A549 (cell line): ENCODE measurements around the gene SRL. TPM values are rescaled to one million over a fixed set of nuclear protein-coding genes. Genes with fewer than 3 reads are reported as not detected.

Experiments
- ATAC-seq, 2 experiments: fragments of 200-7000 bp in 1 of 2; fragments of >200 bp in 1 of 2; cut with Nextera tagmentation in 1 of 2; cut with Tn5 transposase in 1 of 2; 3 replicates each; pipeline versions ENCODE4 v1.8.0 to v1.9.1; 2018 to 2020; ENCODE audit warnings: mild to moderate bottlenecking in 1 of 2, moderate library complexity in 1 of 2
- CTCF ChIA-PET: fragments of 300-600 bp; sonication (Branson Sonifier 250); formaldehyde crosslinking; extraction: SDS; loops from one replicate; lab custom pipeline; 2021; ENCODE audit warnings: antibody characterized with exemption, inconsistent platforms; lab: Yijun Ruan, JAX
- POLR2A ChIA-PET: fragments of 350-600 bp; formaldehyde crosslinking; extraction: SDS; loops from one replicate; lab custom pipeline; 2021; ENCODE audit warnings: antibody characterized with exemption, inconsistent platforms; lab: Yijun Ruan, JAX
- DNase-seq, 2 experiments: peaks; one replicate each; pipeline versions ENCODE4 v3.0.0 to v3.0.0-alpha.2; 2011 to 2016; ENCODE audit warnings: low read depth in 1 of 2, low spot score in 1 of 2
- FAIRE-seq: peaks from 2 replicates; lab custom pipeline; 2011; peaks lifted over from hg19 to GRCh38; lab: Jason Lieb, UNC
- H3K27ac ChIP-seq, 2 experiments: fragments of >200 bp; sonication (Bioruptor Twin); formaldehyde crosslinking; 3 replicates each; pipeline ENCODE4 v1.5.1; 2016 to 2017
- H3K4me1 ChIP-seq: fragments of >200 bp; sonication (Bioruptor Twin); formaldehyde crosslinking; 3 replicates; pipeline ENCODE4 v1.6.1; 2016
- H3K4me2 ChIP-seq: fragments of >200 bp; sonication (Bioruptor Twin); formaldehyde crosslinking; 3 replicates; pipeline ENCODE4 v1.6.1; 2016
- H3K4me3 ChIP-seq: fragments of >200 bp; sonication (Bioruptor Twin); formaldehyde crosslinking; 3 replicates; pipeline ENCODE4 v1.5.1; 2016
- H3K9me3 ChIP-seq: fragments of >200 bp; sonication (Bioruptor Twin); formaldehyde crosslinking; 3 replicates; pipeline ENCODE4 v1.6.1; 2016
- ATOH8 ChIP-seq: fragments of 250-450 bp; sonication (Bioruptor Pico); IDR thresholded peaks from 2 replicates; pipeline ENCODE4 v1.5.0; 2020; ENCODE audit warnings: low read depth, mild to moderate bottlenecking, moderate library complexity
- BCL3 ChIP-seq: fragments of >200 bp; sonication (Bioruptor Twin); formaldehyde crosslinking; IDR thresholded peaks from 3 replicates; pipeline ENCODE4 v1.6.1; 2016
- BHLHE40 ChIP-seq: IDR thresholded peaks from 2 replicates; pipeline ENCODE4 v1.6.1; 2012; ENCODE audit warnings: low read depth, low read length, inconsistent platforms
- CBX2 ChIP-seq: fragments of 200-600 bp; sonication (generic); IDR thresholded peaks from 2 replicates; pipeline ENCODE4 v1.6.1; 2016; ENCODE audit warnings: low read depth, mild to moderate bottlenecking, borderline replicate concordance
- CBX8 ChIP-seq: fragments of 200-600 bp; sonication (generic); IDR thresholded peaks from 2 replicates; pipeline ENCODE4 v1.6.1; 2016
- CTCF ChIP-seq: fragments of >200 bp; sonication (Bioruptor Twin); formaldehyde crosslinking; IDR thresholded peaks from 3 replicates; pipeline ENCODE4 v1.5.1; 2016
- EHF ChIP-seq: fragments of 250-450 bp; sonication (Bioruptor Pico); IDR thresholded peaks from 2 replicates; pipeline ENCODE4 v1.5.0; 2020; ENCODE audit warnings: mild to moderate bottlenecking
- EHMT2 ChIP-seq: fragments of 200-600 bp; sonication (generic); IDR thresholded peaks from 2 replicates; pipeline ENCODE4 v1.6.1; 2016; ENCODE audit warnings: antibody characterized with exemption, low read depth, mild to moderate bottlenecking, moderate library complexity
- FOSB ChIP-seq: fragments of 250-450 bp; sonication (Bioruptor Pico); IDR thresholded peaks from 2 replicates; pipeline ENCODE4 v1.5.0; 2020; ENCODE audit warnings: mild to moderate bottlenecking, moderate library complexity
- FOSL2 ChIP-seq, 2 experiments: fragments of 450-650 bp in 1 of 2; fragments of >200 bp in 1 of 2; sonication (Bioruptor Twin) in 1 of 2; formaldehyde crosslinking; IDR thresholded peaks; 2 replicates each; pipeline versions ENCODE4 v1.5.0 to v1.6.1; 2016 to 2020; ENCODE audit warnings: mild to moderate bottlenecking in 1 of 2, moderate library complexity in 1 of 2
- GATA3 ChIP-seq: IDR thresholded peaks from 2 replicates; pipeline ENCODE4 v1.6.1; 2012; ENCODE audit warnings: borderline replicate concordance
- HDAC2 ChIP-seq: fragments of 200-600 bp; sonication (generic); IDR thresholded peaks from 2 replicates; pipeline ENCODE4 v1.6.1; 2016
- HES2 ChIP-seq: fragments of >200 bp; sonication (Bioruptor Twin); formaldehyde crosslinking; IDR thresholded peaks from 2 replicates; pipeline ENCODE4 v1.6.1; 2016
- HOXB5 ChIP-seq: fragments of 250-450 bp; sonication (Bioruptor Pico); IDR thresholded peaks from 2 replicates; pipeline ENCODE4 v1.5.0; 2020; ENCODE audit warnings: mild to moderate bottlenecking, moderate library complexity
- JUNB ChIP-seq: fragments of >200 bp; sonication (Bioruptor Twin); formaldehyde crosslinking; IDR thresholded peaks from 2 replicates; pipeline ENCODE4 v1.6.1; 2016
- KDM1A ChIP-seq: fragments of 200-600 bp; sonication (generic); IDR thresholded peaks from 2 replicates; pipeline ENCODE4 v1.6.1; 2016; ENCODE audit warnings: low read depth, mild to moderate bottlenecking
- MAZ ChIP-seq: fragments of 150-350 bp; IDR thresholded peaks from 2 replicates; pipeline ENCODE4 v1.6.1; 2014; ENCODE audit warnings: antibody characterized with exemption, low read depth, low read length, borderline replicate concordance
- MYC ChIP-seq: IDR thresholded peaks from 2 replicates; pipeline ENCODE4 v1.6.1; 2012; ENCODE audit warnings: mild to moderate bottlenecking, inconsistent platforms, low read length, improper control_type of control experiment, borderline replicate concordance
- NPAS2 ChIP-seq: fragments of 250-450 bp; sonication (Bioruptor Pico); IDR thresholded peaks from 2 replicates; pipeline ENCODE4 v1.8.0; 2022; ENCODE audit warnings: mild to moderate bottlenecking, moderate library complexity, borderline replicate concordance
- NR3C1 ChIP-seq: fragments of >200 bp; sonication (Bioruptor Twin); formaldehyde crosslinking; IDR thresholded peaks from 3 replicates; pipeline ENCODE4 v1.6.1; 2017
- PHF8 ChIP-seq: fragments of 200-600 bp; sonication (generic); IDR thresholded peaks from 2 replicates; pipeline ENCODE4 v1.6.1; 2016; ENCODE audit warnings: low read depth, mild to moderate bottlenecking, antibody characterized with exemption, moderate library complexity, borderline replicate concordance
- POLR2AphosphoS2 ChIP-seq: conservative IDR thresholded peaks from 2 replicates; pipeline ENCODE4 v1.6.1; 2012; ENCODE audit warnings: low read length, improper control_type of control experiment, inconsistent platforms
- RFX5 ChIP-seq: fragments of 450-650 bp; IDR thresholded peaks from 2 replicates; pipeline ENCODE4 v1.7.1; 2014; ENCODE audit warnings: antibody characterized with exemption, mild to moderate bottlenecking, moderate library complexity
- USF2 ChIP-seq: fragments of 450-650 bp; IDR thresholded peaks from 2 replicates; pipeline ENCODE4 v1.6.1; 2014; ENCODE audit warnings: antibody characterized with exemption
- ZFP36 ChIP-seq: fragments of 450-650 bp; IDR thresholded peaks from 2 replicates; pipeline ENCODE4 v1.6.1; 2014; ENCODE audit warnings: borderline replicate concordance; ENCODE audit not compliant: partially characterized antibody
- WGBS: methylation state at CpG from one replicate; pipeline ENCODE4 v1.1.6; 2017; ENCODE audit errors: missing lambda C conversion rate; 5-methylcytosine and 5-hydroxymethylcytosine counted together
- polyA plus RNA-seq, 4 experiments: library from polyadenylated mRNA; depleted of rRNA in 3 of 4; stranded (reverse); fragments of >200 nt; fragmentation: RNase III in 1 of 4; extraction: RNeasy Plus Mini Kit Qiagen cat#74134 plus additional on column Dnase treatment in 1 of 4; gene quantifications; 2 replicates in 3 of 4; 3 replicates in 1 of 4; pipeline ENCODE4 v1.2.3, GENCODE V29; 2011 to 2017

SRL gene
- polyA plus RNA-seq, 2 of the 4 experiments (the other 2 are of a cell fraction) = 0.03 TPM; not detected in 1

- ATAC-seq (peak in 1 of 2 experiments; percentile 17; a peak in 2 of 6 replicates), FAIRE-seq (no peak), DNase-seq (no peak)
- Histone ChIP-seq H3K27ac (peak overlapping the region; percentile 57 to 82), H3K4me3 (no peak overlapping the region), H3K4me1 (peaks cover 24% of the 10 kb centered on the region), H3K9me3 (no peaks in the 10 kb centered on the region), H3K4me2 (peak overlapping the region; percentile 48)
- TF ChIP-seq HDAC2 (no peak), ATOH8 (CRISPR knock-in tag) (no peak), GATA3 (no peak), KDM1A (no peak), RFX5 (no peak), EHMT2 (no peak), FOSB (CRISPR knock-in tag) (no peak), HES2 (no peak), MAZ (no peak), HOXB5 (CRISPR knock-in tag) (no peak), BHLHE40 (no peak), BCL3 (no peak)
- ChIA-PET CTCF (interaction anchor here (0.6 to 2.9 kb wide), 6 partner anchors 9 to 40 kb away, joined by 3 to 15 read pairs (median 3); no protein-coding TSS in a partner anchor), POLR2A (interaction anchor here (1.4 kb wide), 1 partner anchor 40 kb away, joined by 5 read pairs; no protein-coding TSS in a partner anchor)
- WGBS = 56% methylated on average over 6 of the region's 6 CpGs
Measured at GRCh38 chr16:4213737-4214136, 28.1 kb downstream of the SRL start.

GRCh38 chr16:4212934-4213296 lies 29.0 kb downstream of the SRL start:
- TF ChIP-seq NPAS2 = no peak
- TF ChIP-seq POLR2AphosphoS2 = no peak
- no peak for TF ChIP-seq GATA3
- no peak for TF ChIP-seq EHF (CRISPR knock-in tag)
- TF ChIP-seq NR3C1 = no peak
- TF ChIP-seq JUNB = 0 out of 2 replicates have a peak, but pooled peaks have one; percentile 16
- TF ChIP-seq FOSL2 (IDR thresholded peaks at IDR 0.05) = 0 out of 2 replicates have a peak, but pooled peaks have one; percentile 21
- TF ChIP-seq FOSL2 (CRISPR knock-in tag; IDR thresholded peaks at IDR 0.05) = peak; percentile 34
- TF ChIP-seq MAZ = no peak
- CTCF ChIA-PET = interaction anchor here (0.6 to 2.9 kb wide), 4 partner anchors 11 to 41 kb away, joined by 3 to 15 read pairs (median 4); no protein-coding TSS in a partner anchor
- ATAC-seq (peak; percentile 67 to 77; a peak in 5 of 6 replicates), DNase-seq (peak; percentile 58 to 61), FAIRE-seq (no peak)
- Histone ChIP-seq H3K4me2 (peak overlapping the region; percentile 48), H3K4me1 (peaks cover 24% of the 10 kb centered on the region), H3K27ac (peak overlapping the region; percentile 57 to 82), H3K4me3 (no peak overlapping the region), H3K9me3 (no peaks in the 10 kb centered on the region)
- POLR2A ChIA-PET = no interaction called here
- WGBS = 78% methylated on average over 3 of the region's 3 CpGs

GRCh38 chr16:4212211-4212933 lies 29.5 kb downstream of the SRL start:
- Histone ChIP-seq H3K27ac (peak overlapping the region; percentile 57 to 82), H3K4me2 (peak overlapping the region; percentile 48), H3K4me1 (peaks cover 24% of the 10 kb centered on the region), H3K4me3 (no peak overlapping the region), H3K9me3 (no peaks in the 10 kb centered on the region)
- ChIA-PET POLR2A (interaction anchor here (0.7 kb wide), 1 partner anchor 41 kb away, joined by 4 read pairs; no protein-coding TSS in a partner anchor), CTCF (interaction anchor here (1.0 to 2.9 kb wide), 3 partner anchors 41 to 190 kb away, joined by 3 to 15 read pairs (median 3); no protein-coding TSS in a partner anchor)
- DNase-seq (no peak), ATAC-seq (peak in 1 of 2 experiments; percentile 10; a peak in 1 of 6 replicates), FAIRE-seq (no peak)
- WGBS = 89% methylated on average over 10 of the region's 11 CpGs
- TF ChIP-seq NR3C1 (no peak), RFX5 (no peak), CTCF (no peak), MYC (no peak), PHF8 (no peak), USF2 (no peak), NPAS2 (no peak), BHLHE40 (no peak), CBX8 (no peak), CBX2 (no peak), ZFP36 (no peak), FOSL2 (IDR thresholded peaks at IDR 0.05) (no peak), FOSL2 (CRISPR knock-in tag; IDR thresholded peaks at IDR 0.05) (no peak), POLR2AphosphoS2 (no peak)
